Adrenal gland (tissue), 5 donors: ENCODE measurements around the gene ACKR2.

ENCODE experiments used
- CTCF ChIP-seq, 6 experiments: fragments of 450-650 bp in 4 of 6; fragments of 200-600 bp in 2 of 6; sonication (generic) in 1 of 6; IDR thresholded peaks; 1 replicate in 5 of 6; 2 replicates in 1 of 6; pipeline versions ENCODE4 v1.5.1 to v1.8.0; 2016 to 2021; ENCODE audit warnings: antibody characterized with exemption in 6 of 6, mild to moderate bottlenecking in 2 of 6, moderate library complexity in 1 of 6
- POLR2A ChIP-seq, 2 donors: fragments of 450-650 bp; IDR thresholded peaks; one replicate each; pipeline ENCODE4 v1.6.1; 2017; ENCODE audit warnings: antibody characterized with exemption in 2 of 2, mild to moderate bottlenecking in 2 of 2, moderate library complexity in 1 of 2
- donor health status: DM: no; HTN: no; CAD: no.

GRCh38 chr3:42796332-42796885, 12.8 kb upstream of the ACKR2 start:
- TF ChIP-seq CTCF (IDR thresholded peaks at IDR 0.05): no peak
- no peak for TF ChIP-seq POLR2A (IDR thresholded peaks at IDR 0.05)
